ENCODE measurements around the gene CTXND2. TPM values are rescaled to one million over a fixed set of nuclear protein-coding genes. Genes with fewer than 3 reads are reported as not detected.

The CTXND2 gene
- total and polyA plus RNA-seq, 2 of the 4 experiments (the other 2 are of a cell fraction): not detected

GRCh38 chr1:150955280-150955679 is 68.3 kb downstream of the CTXND2 start:
- TF ChIP-seq POLR2A (IDR thresholded peaks at IDR 0.05; ENCODE audit: low read depth, low read length) (no peak), CHD1 (IDR thresholded peaks at IDR 0.05; ENCODE audit: low read depth, low read length) (no peak), RFX5 (IDR thresholded peaks at IDR 0.05; ENCODE audit: low read depth, low read length) (no peak), CTCF (conservative IDR thresholded peaks at IDR 0.05; ENCODE audit: low read depth, low read length) (no peak), RAD21 (IDR thresholded peaks at IDR 0.05; ENCODE audit: low read length) (no peak), MXI1 (IDR thresholded peaks at IDR 0.05; ENCODE audit: borderline replicate concordance, low read depth, low read length) (no peak), MAZ (IDR thresholded peaks at IDR 0.05; ENCODE audit: borderline replicate concordance, low read depth, low read length) (no peak), USF2 (IDR thresholded peaks at IDR 0.05; ENCODE audit: low read depth, low read length) (no peak), FOS (IDR thresholded peaks at IDR 0.05; ENCODE audit: low read depth, low read length) (no peak), MAFK (IDR thresholded peaks at IDR 0.05; ENCODE audit: low read depth, low read length) (no peak), ELK1 (IDR thresholded peaks at IDR 0.05; ENCODE audit: borderline replicate concordance, low read depth, low read length) (no peak)
- Histone ChIP-seq H2AK5ac (ENCODE audit: low read depth, low read length) (no peak overlapping the region), H2BK120ac (ENCODE audit: low read depth, low read length) (no peak overlapping the region), H4K8ac (ENCODE audit: low read depth in 2 of 2, low read length in 2 of 2) (no peak overlapping the region), H3K56ac (ENCODE audit: extremely low read depth, insufficient read depth, low read length) (no peak overlapping the region), H3K36me3 (ENCODE audit: control insufficient read depth, insufficient read depth, low read length) (peaks cover 45% of the 10 kb centered on the region), H2AFZ (replicated peaks; ENCODE audit: low read length, poor library complexity) (no peak overlapping the region), H4K91ac (ENCODE audit: insufficient read depth, low read depth, low read length) (no peak overlapping the region), H4K5ac (ENCODE audit: low read depth, low read length) (no peak overlapping the region), H2AK9ac (replicated peaks; ENCODE audit: low read depth, low read length, poor library complexity) (no peak overlapping the region), H3K14ac (replicated peaks; ENCODE audit: low read depth, low read length) (no peak overlapping the region), H3K4ac (ENCODE audit: low read depth, low read length) (no peak overlapping the region), H3K27me3 (ENCODE audit: control insufficient read depth, insufficient read depth, low read length) (no peaks in the 10 kb centered on the region), H3K18ac (ENCODE audit: low read depth, low read length) (no peak overlapping the region), H3K9ac (ENCODE audit: low read depth, low read length) (no peak overlapping the region), H2BK5ac (ENCODE audit: low read depth, low read length, poor library complexity, severe bottlenecking) (no peak overlapping the region), H3K23ac (ENCODE audit: low read depth, low read length) (no peak overlapping the region), H3K4me1 (ENCODE audit: control insufficient read depth, insufficient read depth, low read length) (no peaks in the 10 kb centered on the region), H2BK20ac (ENCODE audit: low read depth, low read length) (no peak overlapping the region), H2BK15ac (ENCODE audit: low read depth, low read length) (no peak overlapping the region), H3K9me1 (ENCODE audit: insufficient read depth, low read length) (no peaks in the 10 kb centered on the region), H3K4me3 (ENCODE audit: insufficient read depth, low read depth, low read length) (no peak overlapping the region), H3K79me1 (ENCODE audit: low read depth in 1 of 2, low read length in 2 of 2) (no peaks in the 10 kb centered on the region; a peak in 2 of 4 replicates), H3K9me3 (ENCODE audit: control insufficient read depth, insufficient read depth, low read length) (no peaks in the 10 kb centered on the region), H3K27ac (ENCODE audit: insufficient read depth, low read length) (no peak overlapping the region), H4K20me1 (ENCODE audit: insufficient read depth, low read length) (no peaks in the 10 kb centered on the region), H3K4me2 (ENCODE audit: low read depth, low read length) (no peak overlapping the region)
- in situ Hi-C loops (cut with MboI; ENCODE audit: low sequenced_read_pairs): no loop called here
- ChIA-PET CTCF (no interaction called here), POLR2A (ENCODE audit: unreplicated experiment) (no interaction called here)
- dilution Hi-C loops (cut with HindIII; ENCODE audit: low sequenced_read_pairs, unreplicated experiment): no loop called here
- DNase-seq (no peak), ATAC-seq (ENCODE audit: low read depth) (no peak)
- intact Hi-C loops (cut with micrococcal nuclease): no loop called here
- BruUV-seq (replicated peaks): no TSS peak
